Left ventricle myocardium superior (tissue), 1 donor: ENCODE results near the gene TTBK2. TPM values are rescaled to one million over a fixed set of nuclear protein-coding genes. Genes with fewer than 3 reads are reported as not detected.
A peak's percentile ranks its signal among the peaks of the same experiment; 100 is the strongest.
"Not testable (repeated sequence)": the region's sequence is repeated elsewhere in the genome, so short reads cannot be mapped to it uniquely, and the experiment has no call there.

Experiments
- ATAC-seq: fragments of 200-7000 bp; cut with Tn5 transposase; one replicate; pipeline ENCODE4 v1.9.1; 2020; ENCODE audit warnings: mild to moderate bottlenecking, moderate library complexity
- DNase-seq: peaks from one replicate; pipeline ENCODE4 v3.0.0-alpha.2; 2020
- intact Hi-C: fragments of 100-400 bp; cut with micrococcal nuclease; formaldehyde crosslinking; loops from one replicate; pipeline ENCODE4 v1.11.0; 2022
- long read RNA-seq: library from polyadenylated mRNA; unstranded; transcript quantifications from one replicate; pipeline ENCODE4 v2.0.0, GENCODE V29; 2021
- total RNA-seq: library from RNA; stranded (reverse); fragmentation: NEBNext Ultra II Directional; extraction: Animal tissue kit (Norgen Biotek cat#: 25700); gene quantifications from one replicate; pipeline ENCODE4 v1.2.1, GENCODE V29; 2021
- donor health status: DM: no; HTN: yes; CAD: no; lungs with severe emphysema.

Gene TTBK2
- total RNA-seq, result 20.9 TPM
- long read RNA-seq, partial matches to known transcripts, result 1 of 4 reads
- long read RNA-seq, other reads (novel, unspliced or antisense), result 3 of 4 reads

DNA sequence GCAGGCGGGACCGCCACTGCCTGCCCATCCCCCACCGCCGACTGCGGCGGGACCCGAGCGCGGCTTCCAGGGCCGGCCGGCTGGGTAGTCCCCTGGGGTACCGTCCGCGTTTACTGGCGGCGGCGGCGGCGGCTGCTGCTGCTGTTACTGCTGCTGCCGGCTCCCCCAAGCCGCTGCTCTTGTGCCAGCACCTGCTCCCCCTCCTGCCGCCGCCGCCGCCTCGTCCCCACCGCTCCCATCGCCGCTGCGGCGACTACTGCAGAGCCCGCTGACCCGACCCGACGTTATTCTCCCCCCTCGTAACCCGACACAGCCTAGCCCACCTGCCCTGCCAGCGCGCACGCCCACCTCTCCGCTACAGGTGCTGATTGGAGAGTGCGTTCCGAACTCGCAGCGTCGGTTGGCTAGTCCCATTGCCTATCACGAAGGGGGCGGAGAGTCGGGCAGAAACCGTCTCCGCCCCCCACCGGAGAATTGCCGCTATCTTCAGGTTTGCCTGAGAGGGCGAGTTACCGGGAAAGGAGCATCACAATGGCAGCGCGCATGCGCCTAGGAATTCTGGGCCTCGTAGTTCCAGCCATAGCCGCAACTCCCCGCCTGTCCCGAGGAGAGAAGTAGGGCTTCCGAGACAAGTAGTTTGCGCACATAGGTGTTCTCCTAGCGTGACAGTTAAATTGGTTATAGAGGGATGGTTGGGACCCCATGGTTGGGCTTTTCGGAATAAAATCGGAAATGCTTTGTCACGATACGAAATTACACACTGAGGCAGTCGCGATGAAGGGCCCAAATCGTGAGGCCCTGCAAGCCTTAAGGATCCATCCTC lies at the start of gene TTBK2:
TTBK2 (minus strand) TSS at position 260 of the 823 bp plus-strand sequence. CDS start 42,161 bp downstream, outside the sequence.
- DNase-seq (peak; percentile 98), ATAC-seq (peak; percentile 99)
- intact Hi-C loops, result no loop called here

DNA sequence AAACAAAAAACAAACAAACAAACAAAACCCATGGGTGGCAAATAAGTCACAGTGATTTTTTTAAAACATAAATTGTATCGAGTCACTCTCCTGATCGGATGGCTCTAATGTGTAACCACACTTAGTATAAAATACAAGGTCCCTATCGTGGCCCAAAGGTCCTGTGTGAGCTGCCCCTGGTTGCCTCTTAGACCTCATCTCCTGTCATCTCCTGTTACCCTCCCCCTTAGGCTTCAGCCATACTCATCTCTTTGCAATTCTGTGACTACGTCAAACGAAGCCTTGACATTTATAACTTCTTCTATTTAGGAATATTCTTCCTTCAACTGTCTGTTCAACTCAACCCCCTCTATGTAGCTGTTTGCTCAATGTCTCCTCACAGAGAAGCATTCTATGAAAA lies 43.9 kb upstream of the TTBK2 start:
- ATAC-seq (no peak), DNase-seq (no peak)
- intact Hi-C loops, result no loop called here

DNA sequence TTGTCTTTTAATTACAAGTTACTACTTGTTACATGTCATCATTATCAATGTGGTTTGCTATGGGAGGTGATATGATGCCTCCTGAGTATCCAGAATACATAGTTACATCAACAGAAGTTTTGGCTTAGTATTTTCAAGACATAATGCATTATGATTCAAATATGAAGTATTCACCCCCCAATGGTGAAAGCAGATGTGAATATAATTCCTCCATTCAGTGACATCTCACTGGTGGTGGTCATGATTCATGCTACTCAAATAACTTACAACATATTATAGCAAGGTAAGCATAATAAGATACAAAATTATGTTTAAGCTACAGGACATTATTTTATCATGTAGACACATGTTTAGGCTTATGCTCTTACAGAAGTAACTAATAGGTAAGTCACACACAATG lies 34.9 kb upstream of the TTBK2 start:
- intact Hi-C loops, result no loop called here
- ATAC-seq (no peak), DNase-seq (no peak)

DNA sequence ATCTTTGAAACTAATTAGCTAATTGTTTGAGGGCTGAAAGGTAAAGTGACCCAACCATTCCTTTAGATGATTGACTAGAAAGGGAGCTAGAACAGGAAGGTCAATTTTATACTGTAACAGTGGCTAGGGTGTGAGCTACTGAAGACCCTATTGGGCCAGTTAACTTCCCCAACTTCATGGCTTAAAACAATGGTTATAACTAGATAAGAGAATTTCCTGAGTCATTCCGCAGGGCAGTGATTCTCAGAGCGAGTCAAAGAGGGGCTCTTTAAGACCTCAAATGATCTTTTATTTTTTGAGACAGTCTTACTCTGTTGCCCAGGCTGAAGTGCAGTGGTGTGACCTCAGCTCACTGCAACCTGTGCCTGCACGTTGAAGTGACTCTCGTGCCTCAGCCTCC lies 33.7 kb upstream of the TTBK2 start:
- ATAC-seq, result no peak
- intact Hi-C loops, result no loop called here
- no peak for DNase-seq

DNA sequence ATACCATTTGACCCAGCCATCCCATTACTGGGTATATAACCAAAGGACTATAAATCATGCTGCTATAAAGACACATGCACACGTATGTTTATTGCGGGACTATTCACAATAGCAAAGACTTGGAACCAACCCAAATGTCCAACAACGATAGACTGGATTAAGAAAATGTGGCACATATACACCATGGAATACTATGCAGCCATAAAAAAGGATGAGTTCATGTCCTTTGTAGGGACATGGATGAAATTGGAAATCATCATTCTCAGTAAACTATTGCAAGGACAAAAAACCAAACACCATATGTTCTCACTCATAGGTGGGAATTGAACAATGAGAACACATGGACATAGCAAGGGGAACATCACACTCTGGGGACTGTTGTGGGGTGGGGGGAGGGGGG lies 28.3 kb upstream of the TTBK2 start:
- intact Hi-C loops, DNase-seq, ATAC-seq: not testable (repeated sequence)

DNA sequence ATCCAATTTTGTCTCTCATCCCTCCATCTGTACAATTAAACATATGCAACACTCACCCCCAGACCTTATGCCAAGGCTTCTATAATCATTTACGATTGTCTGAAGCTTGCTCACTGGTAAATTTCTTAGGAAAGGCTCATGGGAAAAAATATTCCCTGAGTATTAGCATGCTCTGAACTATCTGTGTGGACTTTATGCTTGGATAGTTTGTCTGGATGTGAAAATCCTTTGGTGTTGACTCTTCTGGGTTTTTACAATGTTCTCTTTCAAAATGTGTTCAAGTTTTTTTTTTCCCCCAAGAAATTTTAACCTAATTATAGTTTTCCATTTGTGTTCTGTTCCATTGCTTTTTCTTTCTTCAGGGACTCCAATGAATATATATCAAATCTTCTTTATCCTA lies 19.9 kb upstream of the TTBK2 start:
- no peak for ATAC-seq
- intact Hi-C loops, result no loop called here
- no peak for DNase-seq

DNA sequence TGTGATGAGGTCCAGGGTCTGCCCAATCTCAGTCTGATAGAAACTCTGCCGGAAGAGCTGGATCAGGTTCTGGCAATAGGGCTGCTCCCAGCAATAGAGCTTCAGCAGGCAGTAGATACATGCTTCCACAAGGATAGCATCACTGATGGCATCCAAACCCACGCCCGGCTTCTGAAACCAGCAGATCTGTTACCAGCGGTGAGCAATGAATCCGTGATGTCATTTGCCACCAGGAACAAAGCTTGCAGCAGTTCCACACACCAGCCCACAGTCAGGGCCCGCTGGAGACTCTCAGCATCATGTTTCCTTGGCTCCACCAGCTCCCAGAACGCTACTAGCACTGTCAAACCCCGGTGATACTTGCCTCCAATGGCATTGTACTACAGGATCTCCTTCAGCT lies 19.3 kb upstream of the TTBK2 start:
- ATAC-seq (no peak), DNase-seq (no peak)
- intact Hi-C loops, result no loop called here

- ATAC-seq, result no peak
- no peak for DNase-seq
- intact Hi-C loops, result no loop called here
These were observed 16.6 kb upstream of the TTBK2 start for GRCh38 chr15:42937143-42937542.

DNA sequence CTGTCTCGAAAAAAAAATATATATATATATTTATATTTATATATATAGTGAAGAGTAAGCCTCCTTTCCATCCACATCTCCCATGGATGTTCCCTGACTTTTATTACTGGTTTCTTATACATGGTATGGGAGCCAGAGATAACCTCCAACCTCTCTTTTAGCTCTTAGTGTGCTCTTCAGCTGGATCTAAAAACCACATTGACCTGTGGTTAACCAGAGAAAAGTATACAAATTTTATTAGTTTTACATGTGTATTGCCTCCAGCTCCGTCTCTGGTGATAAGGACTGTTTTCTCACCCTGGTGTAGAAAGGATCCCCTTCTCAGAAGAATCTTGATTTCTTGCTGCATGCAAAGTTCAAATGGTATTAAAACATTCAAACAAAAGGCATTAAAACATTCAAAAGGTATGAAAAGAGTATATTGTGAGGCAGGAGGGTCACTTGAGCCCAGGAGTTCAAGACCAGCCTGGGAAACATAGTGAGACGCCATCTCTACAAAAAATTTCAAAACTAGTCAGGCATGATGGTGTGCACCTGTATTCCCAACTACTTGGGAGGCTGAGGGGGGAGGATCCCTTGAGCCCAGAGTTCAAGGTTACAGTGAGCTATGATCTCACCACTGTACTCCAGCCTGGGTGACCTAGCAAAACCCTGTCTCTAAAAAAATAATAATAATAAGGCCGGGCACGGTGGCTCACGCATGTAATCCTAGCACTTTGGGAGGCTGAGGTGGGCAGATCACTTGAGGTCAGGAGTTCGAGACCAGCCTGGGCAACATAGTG lies 13.5 kb upstream of the TTBK2 start:
- DNase-seq (no peak), ATAC-seq (no peak)
- intact Hi-C loops, result no loop called here

- intact Hi-C loops, result no loop called here
- ATAC-seq (no peak), DNase-seq (no peak)
These were observed 12.4 kb upstream of the TTBK2 start for GRCh38 chr15:42932833-42933515.

DNA sequence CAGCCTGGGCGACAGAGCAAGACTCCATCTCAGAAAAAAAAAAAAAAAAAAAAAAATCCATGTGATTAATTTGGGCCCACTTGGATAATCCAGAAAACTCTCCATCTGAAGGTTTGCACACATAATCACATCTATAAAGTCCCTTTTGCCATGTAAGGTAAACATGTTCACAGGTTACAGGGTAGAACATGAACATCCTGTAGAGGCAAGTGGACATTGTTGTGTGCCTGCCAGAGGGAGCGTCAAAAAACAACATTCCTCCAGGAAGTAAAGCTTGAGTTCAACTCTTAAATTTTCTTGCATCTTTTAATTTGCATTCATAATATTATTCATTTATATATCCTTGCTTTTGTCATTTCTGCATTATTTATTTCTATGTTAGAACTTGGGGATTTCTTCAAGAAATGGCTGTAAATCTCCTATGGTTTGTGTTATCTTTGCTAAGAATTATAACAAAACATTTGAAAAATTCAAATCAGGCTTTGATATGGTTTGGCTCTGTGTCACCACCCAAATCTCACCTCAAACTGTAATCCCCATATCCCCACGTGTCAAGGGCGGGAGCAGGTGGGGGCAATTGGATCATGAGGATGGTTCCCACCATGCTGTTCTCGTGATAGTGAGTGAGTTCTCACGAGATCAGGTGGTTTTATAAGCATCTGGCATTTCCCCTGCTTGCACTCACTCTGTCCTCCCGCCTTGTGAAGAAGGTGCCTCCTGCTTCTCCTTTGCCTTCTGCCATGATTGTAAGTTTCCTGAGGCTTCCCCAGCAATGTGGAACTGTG lies 11.3 kb upstream of the TTBK2 start:
- no peak for ATAC-seq
- intact Hi-C loops, result no loop called here

DNA sequence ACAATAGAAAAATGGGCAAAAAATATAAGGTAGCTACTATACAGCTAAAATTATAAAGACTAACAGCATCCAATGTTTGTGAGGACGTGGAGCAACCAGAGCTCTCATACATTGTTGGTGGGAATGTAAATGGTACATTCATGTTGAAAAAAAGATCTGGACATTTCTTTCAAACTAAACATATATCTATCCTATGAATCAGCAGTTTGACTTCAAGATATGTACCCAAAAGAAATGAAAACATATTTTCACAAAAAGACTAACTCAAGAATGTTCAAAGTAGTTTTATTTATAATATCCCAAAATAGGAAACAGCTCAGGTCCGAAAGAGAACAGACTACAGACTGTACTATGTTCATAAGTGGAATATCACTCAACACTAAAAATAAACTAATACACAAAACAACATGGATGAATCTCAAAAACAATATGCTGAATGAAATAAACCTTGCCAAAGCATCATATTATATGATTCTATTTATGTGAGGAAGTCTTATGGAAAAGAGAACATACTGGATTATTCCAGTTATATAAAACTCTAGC lies 8.8 kb upstream of the TTBK2 start:
- ATAC-seq, result peak; percentile 68
- intact Hi-C loops, result loop anchor here (5.0 kb wide), 1 partner anchor 227 kb away; no protein-coding TSS in a partner anchor
- no peak for DNase-seq

More for the DNA sequence above, 11.3 kb upstream of the TTBK2 start:
- no peak for DNase-seq

- intact Hi-C loops, result no loop called here
- ATAC-seq (peak; percentile 25), DNase-seq (peak; percentile 47)
These were observed 759 bp upstream of the TTBK2 start for GRCh38 chr15:42921342-42921731.

DNA sequence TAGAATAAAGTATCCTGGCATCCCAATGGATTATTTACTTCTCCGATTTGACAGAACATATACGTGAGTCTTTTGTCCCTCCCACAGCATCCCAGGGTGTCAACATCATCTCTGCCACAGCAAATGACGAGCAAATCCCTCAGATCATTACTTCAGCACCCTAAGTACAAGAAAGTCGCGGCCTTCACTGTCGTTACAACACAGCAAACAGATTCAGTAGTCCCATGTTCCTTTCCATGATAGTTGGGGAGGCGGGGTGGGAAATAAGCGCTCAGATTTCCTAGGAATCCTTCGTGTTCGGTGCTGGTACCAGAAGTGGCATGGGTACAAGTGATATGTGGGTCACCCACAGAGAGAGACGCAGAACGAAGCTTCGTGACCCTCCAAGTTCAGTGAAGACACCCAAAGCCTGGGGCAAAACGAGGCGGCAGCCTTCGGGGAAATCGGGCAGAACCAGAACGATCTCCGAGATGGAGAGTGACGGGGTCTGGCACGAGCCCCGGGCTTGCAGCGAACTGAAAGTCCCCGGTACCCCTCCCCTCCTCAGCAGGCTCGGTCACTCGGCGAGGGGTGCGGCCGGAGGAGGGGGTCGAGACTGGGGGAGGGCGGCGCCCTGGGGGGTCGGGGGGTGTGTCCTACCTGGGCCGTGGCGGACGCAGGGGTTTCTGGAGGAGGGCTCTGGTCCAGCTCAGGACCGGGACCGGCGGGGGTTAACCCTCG lies 619 bp downstream of the TTBK2 start:
- peak; percentile 2 for ATAC-seq
- DNase-seq, result no peak
- intact Hi-C loops, result no loop called here

GRCh38 chr15:42919308-42919707 lies 1.3 kb downstream of the TTBK2 start:
- intact Hi-C loops, result no loop called here
- ATAC-seq (no peak), DNase-seq (no peak)

GRCh38 chr15:42918047-42918446 lies 2.5 kb downstream of the TTBK2 start:
- intact Hi-C loops, result no loop called here
- DNase-seq (no peak), ATAC-seq (no peak)

- no peak for DNase-seq
- ATAC-seq, result no peak
- intact Hi-C loops, result no loop called here
These were observed 4.8 kb downstream of the TTBK2 start for GRCh38 chr15:42915654-42916315.
